Astrocyte of the spinal cord (primary cell): ENCODE results near the gene SLC28A2.
"Not testable (repeated sequence)": the region's sequence is repeated elsewhere in the genome, so short reads cannot be mapped to it uniquely, and the experiment has no call there.

Experiments used
- DNase-seq: peaks from one replicate; pipeline ENCODE4 v3.0.0; 2011; ENCODE audit warnings: low read depth, low spot score
- H3K4me3 ChIP-seq: 2 replicates; pipeline ENCODE4 v1.5.1; 2011; ENCODE audit warnings: low read depth, mild to moderate bottlenecking, low read length, moderate library complexity
- in situ Hi-C: cut with HindIII; loops from 2 replicates; pipeline ENCODE4 v1.10.0; 2017; ENCODE audit warnings: low sequenced_read_pairs
- TF ChIP-seq, protein P1 (sequence below): IDR thresholded peaks from 2 replicates; pipeline ENCODE4 v1.5.1; 2012; ENCODE audit warnings: low read depth, mild to moderate bottlenecking, low read length, inconsistent platforms

SLC28A2 gene

DNA sequence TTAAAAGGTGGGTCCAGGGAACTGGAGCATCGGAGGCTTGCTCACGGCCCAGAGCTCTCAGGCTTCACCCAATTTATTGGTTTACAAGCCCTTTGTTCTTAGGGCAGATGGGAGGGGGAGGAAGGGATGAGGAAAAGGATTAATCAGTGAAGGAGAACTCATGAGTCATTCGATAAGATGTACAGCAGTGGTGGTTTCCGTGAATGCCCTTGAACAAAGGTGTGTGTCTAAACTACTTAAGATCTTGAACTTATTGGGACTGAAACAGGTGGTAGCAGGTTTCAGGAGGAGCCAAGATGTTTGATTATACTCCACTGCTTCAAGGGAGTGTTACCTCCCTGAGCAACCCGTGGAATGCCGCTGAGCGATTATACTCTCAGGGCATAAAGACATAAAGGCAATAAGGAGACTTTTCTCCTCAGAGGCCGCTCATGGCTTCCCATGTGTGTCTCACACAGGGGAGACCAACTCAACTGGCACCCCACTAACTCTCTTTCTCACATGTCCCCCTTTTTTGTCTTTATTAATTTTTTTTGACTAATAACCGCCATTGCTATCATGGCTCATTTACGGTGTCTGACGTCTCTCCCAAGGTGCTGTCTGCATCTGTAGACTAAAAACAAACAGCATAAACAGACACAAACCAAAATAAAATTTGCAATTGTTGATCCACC, 17.3 kb upstream of the SLC28A2 start:
- no peak overlapping the region for H3K4me3 ChIP-seq
- no peak for DNase-seq
- TF ChIP-seq, protein P1, sequence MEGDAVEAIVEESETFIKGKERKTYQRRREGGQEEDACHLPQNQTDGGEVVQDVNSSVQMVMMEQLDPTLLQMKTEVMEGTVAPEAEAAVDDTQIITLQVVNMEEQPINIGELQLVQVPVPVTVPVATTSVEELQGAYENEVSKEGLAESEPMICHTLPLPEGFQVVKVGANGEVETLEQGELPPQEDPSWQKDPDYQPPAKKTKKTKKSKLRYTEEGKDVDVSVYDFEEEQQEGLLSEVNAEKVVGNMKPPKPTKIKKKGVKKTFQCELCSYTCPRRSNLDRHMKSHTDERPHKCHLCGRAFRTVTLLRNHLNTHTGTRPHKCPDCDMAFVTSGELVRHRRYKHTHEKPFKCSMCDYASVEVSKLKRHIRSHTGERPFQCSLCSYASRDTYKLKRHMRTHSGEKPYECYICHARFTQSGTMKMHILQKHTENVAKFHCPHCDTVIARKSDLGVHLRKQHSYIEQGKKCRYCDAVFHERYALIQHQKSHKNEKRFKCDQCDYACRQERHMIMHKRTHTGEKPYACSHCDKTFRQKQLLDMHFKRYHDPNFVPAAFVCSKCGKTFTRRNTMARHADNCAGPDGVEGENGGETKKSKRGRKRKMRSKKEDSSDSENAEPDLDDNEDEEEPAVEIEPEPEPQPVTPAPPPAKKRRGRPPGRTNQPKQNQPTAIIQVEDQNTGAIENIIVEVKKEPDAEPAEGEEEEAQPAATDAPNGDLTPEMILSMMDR: no peak
- in situ Hi-C loops: no loop called here

DNA sequence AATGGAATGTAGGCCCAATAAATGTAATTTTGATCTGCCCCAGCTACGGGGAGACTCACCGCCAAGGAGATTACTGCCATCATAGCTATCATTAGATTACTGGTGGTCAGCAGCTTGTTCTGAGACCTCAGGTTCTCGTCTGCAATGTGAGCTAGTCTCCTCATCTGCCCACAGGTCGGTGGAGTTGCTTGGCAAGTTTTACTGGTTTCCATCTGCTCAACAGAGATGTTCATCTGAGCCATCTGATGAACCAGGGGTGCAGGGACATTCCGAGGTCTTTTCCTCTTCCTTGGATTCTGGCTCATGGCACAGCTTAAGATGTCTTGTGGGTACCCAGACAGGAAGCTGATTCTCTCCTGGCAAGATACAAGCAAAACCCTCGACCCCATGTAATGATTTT, 15.2 kb upstream of the SLC28A2 start:
- H3K4me3 ChIP-seq, DNase-seq, in situ Hi-C loops: not testable (repeated sequence)

DNA sequence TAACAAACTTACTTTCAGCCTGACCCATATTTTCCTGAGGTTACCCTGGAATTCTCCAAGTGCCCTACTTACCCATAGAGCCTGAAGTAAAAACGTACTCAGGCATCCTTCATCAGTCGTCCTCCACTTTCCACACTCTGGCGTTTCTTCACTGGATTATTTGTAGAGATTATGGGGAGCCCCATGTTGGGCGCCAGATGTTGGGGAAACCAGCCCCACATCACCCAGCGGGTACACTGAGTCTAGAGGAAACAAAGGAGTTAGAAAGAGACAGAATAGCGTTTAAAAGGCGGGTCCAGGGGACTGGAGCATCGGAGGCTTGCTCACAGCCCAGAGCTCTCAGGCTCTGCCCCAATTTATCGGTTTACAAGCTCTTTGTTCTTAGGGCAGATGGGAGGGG, 9.7 kb upstream of the SLC28A2 start:
- H3K4me3 ChIP-seq: no peak overlapping the region
- peak; percentile 28 for DNase-seq
- in situ Hi-C loops: no loop called here
- TF ChIP-seq, protein P1: no peak

- no peak overlapping the region for H3K4me3 ChIP-seq
- TF ChIP-seq, protein P1: no peak
- DNase-seq: no peak
- in situ Hi-C loops: no loop called here
Measured at GRCh38 chr15:45249125-45249780, 2.8 kb upstream of the SLC28A2 start.

- DNase-seq: no peak
- TF ChIP-seq, protein P1: peak; percentile 4
- H3K4me3 ChIP-seq: no peak overlapping the region
- in situ Hi-C loops: no loop called here
Measured at GRCh38 chr15:45253330-45253729, 1.3 kb downstream of the SLC28A2 start.

- TF ChIP-seq, protein P1: no peak
- H3K4me3 ChIP-seq: no peak overlapping the region
- in situ Hi-C loops: no loop called here
- no peak for DNase-seq
Measured at GRCh38 chr15:45254405-45254804, 2.4 kb downstream of the SLC28A2 start.

- in situ Hi-C loops, DNase-seq: not testable (repeated sequence)
Measured at GRCh38 chr15:45254824-45255223, 2.8 kb downstream of the SLC28A2 start.

More at GRCh38 chr15:45254824-45255223, 2.8 kb downstream of the SLC28A2 start:
- H3K4me3 ChIP-seq: not testable (repeated sequence)
